Bronchial epithelial cell (primary cell): ENCODE measurements around the gene FBXW5. TPM values are rescaled to one million over a fixed set of nuclear protein-coding genes. Genes with fewer than 3 reads are reported as not detected.
A peak's percentile ranks its signal among the peaks of the same experiment; 100 is the strongest.

Source experiments
- DNase-seq: peaks from one replicate; pipeline ENCODE4 v3.0.0-alpha.2; 2010; ENCODE audit warnings: low read depth
- FAIRE-seq: peaks from 2 replicates; lab custom pipeline; 2011; peaks lifted over from hg19 to GRCh38; lab: Jason Lieb, UNC
- H3K27me3 ChIP-seq: 2 replicates; pipeline ENCODE4 v1.5.1; 2011; ENCODE audit warnings: low read length; ENCODE audit not compliant: control insufficient read depth, insufficient read depth
- H3K36me3 ChIP-seq: 2 replicates; pipeline ENCODE4 v1.5.1; 2011; ENCODE audit warnings: low read length; ENCODE audit not compliant: control insufficient read depth, insufficient read depth
- H3K4me3 ChIP-seq: 2 replicates; pipeline ENCODE4 v1.5.1; 2011; ENCODE audit warnings: mild to moderate bottlenecking, low read depth, low read length, control low read depth
- total RNA-seq: library from RNA; depleted of rRNA; stranded (reverse); fragments of >200 nt; gene quantifications from 2 replicates; pipeline ENCODE4 v1.2.1, GENCODE V29; 2014
- TF ChIP-seq, protein P1 (sequence below): IDR thresholded peaks from 2 replicates; pipeline ENCODE4 v1.5.1; 2011; ENCODE audit warnings: mild to moderate bottlenecking, moderate library complexity, low read length, control low read depth, inconsistent platforms; ENCODE audit not compliant: insufficient read depth, severe bottlenecking

FBXW5 gene
- total RNA-seq, 1 donor from 2014 or later: 162 TPM

DNA sequence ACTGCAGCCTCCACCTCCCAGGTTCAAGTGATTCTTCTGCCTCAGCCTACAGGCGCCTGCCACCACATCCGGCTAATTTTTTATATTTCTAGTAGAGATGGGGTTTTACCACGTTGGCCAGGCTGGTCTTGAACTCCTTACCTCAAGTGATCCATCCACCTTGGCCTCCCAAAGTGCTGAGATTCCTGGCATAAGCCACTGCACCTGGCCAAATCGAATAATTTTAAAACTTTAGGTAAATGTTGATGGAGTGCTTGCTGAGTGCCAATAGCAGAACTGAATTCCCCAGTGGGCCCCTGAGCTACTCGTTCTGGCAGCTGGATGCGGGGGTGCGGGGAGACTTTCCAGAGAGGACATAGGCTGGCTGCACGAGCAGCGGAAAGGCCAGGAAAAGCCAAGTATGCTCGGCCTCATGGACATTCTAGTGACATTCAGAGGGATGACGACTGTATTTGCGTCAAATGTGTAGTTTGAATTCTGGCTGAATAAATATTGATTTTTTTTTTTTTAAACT, 41.4 kb downstream of the FBXW5 start:
- FAIRE-seq (no peak), DNase-seq (no peak)
- Histone ChIP-seq H3K27me3 (no peaks in the 10 kb centered on the region), H3K36me3 (peaks cover 20% of the 10 kb centered on the region), H3K4me3 (no peak overlapping the region)
- TF ChIP-seq, protein P1, sequence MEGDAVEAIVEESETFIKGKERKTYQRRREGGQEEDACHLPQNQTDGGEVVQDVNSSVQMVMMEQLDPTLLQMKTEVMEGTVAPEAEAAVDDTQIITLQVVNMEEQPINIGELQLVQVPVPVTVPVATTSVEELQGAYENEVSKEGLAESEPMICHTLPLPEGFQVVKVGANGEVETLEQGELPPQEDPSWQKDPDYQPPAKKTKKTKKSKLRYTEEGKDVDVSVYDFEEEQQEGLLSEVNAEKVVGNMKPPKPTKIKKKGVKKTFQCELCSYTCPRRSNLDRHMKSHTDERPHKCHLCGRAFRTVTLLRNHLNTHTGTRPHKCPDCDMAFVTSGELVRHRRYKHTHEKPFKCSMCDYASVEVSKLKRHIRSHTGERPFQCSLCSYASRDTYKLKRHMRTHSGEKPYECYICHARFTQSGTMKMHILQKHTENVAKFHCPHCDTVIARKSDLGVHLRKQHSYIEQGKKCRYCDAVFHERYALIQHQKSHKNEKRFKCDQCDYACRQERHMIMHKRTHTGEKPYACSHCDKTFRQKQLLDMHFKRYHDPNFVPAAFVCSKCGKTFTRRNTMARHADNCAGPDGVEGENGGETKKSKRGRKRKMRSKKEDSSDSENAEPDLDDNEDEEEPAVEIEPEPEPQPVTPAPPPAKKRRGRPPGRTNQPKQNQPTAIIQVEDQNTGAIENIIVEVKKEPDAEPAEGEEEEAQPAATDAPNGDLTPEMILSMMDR: no peak

DNA sequence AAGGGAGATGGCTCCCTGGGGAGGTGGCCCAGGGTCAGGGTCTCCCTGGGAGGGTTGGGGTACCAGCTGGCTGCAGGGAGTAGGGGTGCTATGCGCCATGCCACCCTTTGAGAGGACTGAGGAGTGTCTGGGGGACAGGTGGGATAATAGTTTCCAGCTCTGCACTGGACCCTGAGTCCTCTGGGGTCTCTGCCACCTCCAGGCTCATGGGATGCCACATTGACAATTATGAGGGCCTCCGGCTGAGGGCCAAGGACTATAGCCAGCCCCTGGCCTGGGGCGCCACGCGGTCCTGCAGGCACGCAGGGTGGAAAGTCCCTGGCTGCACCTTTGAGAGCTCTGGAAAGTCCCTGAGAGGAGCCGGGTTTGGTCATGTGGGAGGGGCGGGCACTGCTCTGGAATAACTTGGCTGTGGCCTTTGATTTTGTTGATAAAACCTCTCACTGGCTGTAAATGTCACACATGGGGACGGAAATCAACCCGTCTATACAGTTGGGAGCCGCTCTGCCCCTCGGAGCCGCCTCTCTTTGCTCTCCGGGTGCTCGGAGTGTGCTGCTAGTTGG, 42.2 kb downstream of the FBXW5 start:
- TF ChIP-seq, protein P1: no peak
- peaks cover 14% of the 10 kb centered on the region for H3K36me3 ChIP-seq
- FAIRE-seq: no peak
- H3K4me3 ChIP-seq: no peak overlapping the region
- DNase-seq: peak; percentile 77
- H3K27me3 ChIP-seq: no peaks in the 10 kb centered on the region

DNA sequence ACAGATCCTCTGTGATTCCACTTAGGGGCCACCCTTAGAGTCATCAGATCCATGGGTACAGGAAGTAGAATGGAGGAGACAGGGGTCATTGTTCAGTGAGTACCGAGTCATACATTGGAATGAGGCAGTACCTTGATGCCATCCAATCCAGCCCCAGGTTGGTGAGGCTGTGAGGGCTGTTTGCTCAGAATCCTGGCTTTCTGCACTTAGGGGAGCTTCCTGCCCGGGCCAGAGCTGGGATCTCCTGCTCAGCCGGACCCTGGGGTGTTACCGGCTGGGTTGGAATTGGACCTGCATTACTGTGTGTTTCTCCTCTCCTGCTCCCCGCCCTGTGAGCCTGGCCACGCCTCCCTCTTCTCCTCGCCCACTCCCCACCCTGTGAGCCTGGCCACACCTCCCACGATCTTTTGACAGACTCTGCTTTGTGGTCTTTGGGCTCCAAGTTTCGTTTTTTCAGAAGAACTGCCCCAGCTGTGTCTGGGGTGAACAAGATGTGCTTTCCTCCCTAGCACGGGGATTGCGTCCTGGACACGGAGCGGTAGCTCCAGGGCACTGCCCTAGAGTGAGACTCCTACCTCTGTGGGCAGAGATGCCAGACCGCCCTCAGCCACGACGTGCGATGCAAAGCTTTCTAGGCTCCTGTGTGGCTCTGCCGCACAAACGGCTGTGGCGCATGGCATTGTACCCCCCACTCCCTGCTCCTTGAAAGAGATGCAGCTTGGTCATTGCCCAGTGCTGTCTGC, 42.9 kb downstream of the FBXW5 start:
- TF ChIP-seq, protein P1: no peak
- Histone ChIP-seq H3K36me3 (peaks cover 11% of the 10 kb centered on the region), H3K27me3 (no peaks in the 10 kb centered on the region), H3K4me3 (no peak overlapping the region)
- peak; percentile 91 for DNase-seq
- peak; percentile 58 for FAIRE-seq

DNA sequence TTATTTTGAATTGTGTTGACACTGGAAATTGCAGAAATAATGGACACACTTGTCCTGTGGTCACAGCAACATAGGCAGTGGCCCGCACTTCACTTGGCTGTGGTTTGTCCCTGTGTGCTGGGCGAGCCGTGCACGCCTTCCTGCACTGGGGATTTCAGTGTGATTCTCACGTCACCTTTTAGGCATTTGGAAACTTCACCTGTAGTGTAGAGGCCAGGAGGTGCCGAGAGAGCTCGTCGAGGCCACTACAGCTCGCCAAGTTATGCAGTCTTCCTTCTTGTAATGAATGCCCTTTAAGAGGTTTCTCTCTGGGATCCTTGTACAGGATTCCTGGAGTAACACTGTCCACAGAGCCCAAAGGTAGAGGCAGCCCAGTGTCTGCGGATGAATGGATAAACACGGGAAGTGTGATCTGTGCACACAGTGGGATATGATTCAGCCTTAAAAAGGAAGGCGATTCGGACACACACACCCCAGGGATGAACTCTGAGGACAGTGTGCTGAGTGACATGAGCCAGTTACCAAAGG, 43.5 kb downstream of the FBXW5 start:
- Histone ChIP-seq H3K27me3 (no peaks in the 10 kb centered on the region), H3K36me3 (peaks cover 10% of the 10 kb centered on the region), H3K4me3 (no peak overlapping the region)
- TF ChIP-seq, protein P1: no peak
- DNase-seq (peak; percentile 66), FAIRE-seq (no peak)

DNA sequence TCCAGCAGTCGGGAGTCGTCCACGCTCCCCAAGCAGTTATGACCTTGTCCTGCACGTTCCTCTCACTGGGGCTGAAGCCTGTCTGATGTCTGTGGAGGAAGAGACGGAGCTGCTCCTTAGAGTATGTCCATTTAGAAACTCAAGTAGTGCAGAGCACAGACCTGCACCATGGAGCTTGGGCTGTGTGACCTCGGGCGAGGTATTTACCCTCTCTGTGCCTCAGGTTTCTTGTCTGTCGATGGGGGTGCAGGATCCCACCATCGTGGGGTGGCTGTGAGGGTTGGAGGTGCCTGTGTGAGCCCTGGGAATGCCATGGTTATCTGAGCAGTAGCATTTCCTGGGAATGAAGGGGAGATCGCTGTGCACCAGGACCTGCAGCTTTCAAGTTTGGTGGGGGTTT, 44.0 kb downstream of the FBXW5 start:
- Histone ChIP-seq H3K27me3 (no peaks in the 10 kb centered on the region), H3K36me3 (peaks cover 10% of the 10 kb centered on the region), H3K4me3 (no peak overlapping the region)
- TF ChIP-seq, protein P1: no peak
- DNase-seq (no peak), FAIRE-seq (no peak)
